Muscle of back (tissue), 11 donors: ENCODE results near the gene PLCD4. TPM values are rescaled to one million over a fixed set of nuclear protein-coding genes. Genes with fewer than 3 reads are reported as not detected.
A peak's percentile ranks its signal among the peaks of the same experiment; 100 is the strongest.

Experiments
- DNase-seq, 3 donors: peaks; one replicate each; pipeline versions ENCODE4 v3.0.0 to v3.0.0-alpha.2; 2013
- polyA plus RNA-seq, 10 donors: library from polyadenylated mRNA; unstranded; fragments of 120-200 nt; gene quantifications; one replicate each; pipeline ENCODE4 v1.2.1, GENCODE V29; 2013; ENCODE audit not compliant: insufficient read length in 10 of 10

The PLCD4 gene
- polyA plus RNA-seq, 10 donors, result 16.7 to 52.3 (median 40.0) TPM

- DNase-seq, result no peak
Measured at GRCh38 chr2:218662827-218663226, 55.1 kb downstream of the PLCD4 start.

- no peak for DNase-seq
Measured at GRCh38 chr2:218663901-218664300, 56.2 kb downstream of the PLCD4 start.

- DNase-seq, result no peak
Measured at GRCh38 chr2:218664653-218665052, 57.0 kb downstream of the PLCD4 start.

GRCh38 chr2:218671097-218671653 is 63.5 kb downstream of the PLCD4 start:
- no peak for DNase-seq

GRCh38 chr2:218671654-218672566 is 64.2 kb downstream of the PLCD4 start, which contains the start of the genes RNF25 and STK36:
RNF25 (minus strand) TSS chr2:218672002; CDS start chr2:218671970, 32 bp downstream.
STK36 (plus strand) TSS chr2:218672086; CDS start chr2:218672830, 744 bp downstream.
- DNase-seq, result peak; percentile 89 to 96 (median 91)

- DNase-seq, result no peak
Measured at GRCh38 chr2:218679119-218679518, 71.4 kb downstream of the PLCD4 start.

GRCh38 chr2:218680061-218680460 is 72.4 kb downstream of the PLCD4 start:
- no peak for DNase-seq

Other genes starting within 250 kb of the PLCD4 start
- gene SLC11A1, start 225.6 kb upstream of the PLCD4 start, polyA plus RNA-seq, result 1 to 10 TPM in 2 of 10 donors, under 1 TPM in 8; 0.29 to 1.6 (median 0.75) TPM
- 100 to 1,000 TPM in 2 of 10 donors, 10 to 100 TPM in 8; 77.9 to 102 (median 90.3) TPM for gene CTDSP1, start 208.0 kb upstream of the PLCD4 start, polyA plus RNA-seq
- under 1 TPM in 8 of 10 donors, not detected in 2; 0.04 to 0.39 (median 0.11) TPM for gene VIL1, start 188.8 kb upstream of the PLCD4 start, polyA plus RNA-seq
- gene USP37, start 39.5 kb upstream of the PLCD4 start, polyA plus RNA-seq, result 10 to 100 TPM in 6 of 10 donors, 1 to 10 TPM in 4; 7.7 to 13.1 (median 10.9) TPM
- gene CNOT9, start 39.1 kb upstream of the PLCD4 start, polyA plus RNA-seq, result 10 to 100 TPM; 29.2 to 45.1 (median 37.3) TPM
- gene ZNF142, start 51.7 kb downstream of the PLCD4 start, polyA plus RNA-seq, result 10 to 100 TPM; 11.2 to 13.9 (median 12.3) TPM
- gene BCS1L, start 51.8 kb downstream of the PLCD4 start, polyA plus RNA-seq, result 10 to 100 TPM; 27.8 to 44.3 (median 35.2) TPM
- 10 to 100 TPM; 20.8 to 31.6 (median 26.5) TPM for gene RNF25, start 64.1 kb downstream of the PLCD4 start, polyA plus RNA-seq
- gene STK36, start 64.2 kb downstream of the PLCD4 start, polyA plus RNA-seq, result 10 to 100 TPM; 18.0 to 58.9 (median 23.8) TPM
- gene TTLL4, start 102.9 kb downstream of the PLCD4 start, polyA plus RNA-seq, result 10 to 100 TPM; 18.0 to 41.0 (median 24.0) TPM
- 10 to 100 TPM; 10.8 to 22.9 (median 19.0) TPM for gene CYP27A1, start 174.2 kb downstream of the PLCD4 start, polyA plus RNA-seq
- gene PRKAG3, start 223.9 kb downstream of the PLCD4 start, polyA plus RNA-seq, result 10 to 100 TPM in 9 of 10 donors, 1 to 10 TPM in 1; 6.1 to 32.1 (median 24.6) TPM